HuH-7.5 (cell line): ENCODE measurements around the gene ITPK1.
A peak's percentile ranks its signal among the peaks of the same experiment; 100 is the strongest.

ENCODE experiments used
- DNase-seq: peaks from one replicate; pipeline ENCODE4 v3.0.0; 2011; ENCODE audit warnings: low spot score

The ITPK1 gene

GRCh38 chr14:92949496-92950192 is 166.1 kb downstream of the ITPK1 start:
- DNase-seq = no peak

- no peak for DNase-seq
Observed at GRCh38 chr14:92948647-92949046, 167.1 kb downstream of the ITPK1 start.

GRCh38 chr14:92946847-92947545 is 168.7 kb downstream of the ITPK1 start:
- no peak for DNase-seq

GRCh38 chr14:92945959-92946846 is 169.5 kb downstream of the ITPK1 start:
- DNase-seq = peak; percentile 42

- DNase-seq = no peak
Observed at GRCh38 chr14:92945544-92945943, 170.2 kb downstream of the ITPK1 start.

GRCh38 chr14:92944976-92945375 is 170.7 kb downstream of the ITPK1 start:
- DNase-seq = no peak

GRCh38 chr14:92943855-92944570 is 171.7 kb downstream of the ITPK1 start:
- no peak for DNase-seq

- DNase-seq = no peak
Observed at GRCh38 chr14:92942976-92943710, 172.6 kb downstream of the ITPK1 start.

GRCh38 chr14:92942576-92942975 is 173.1 kb downstream of the ITPK1 start:
- DNase-seq = no peak

GRCh38 chr14:92942136-92942535 is 173.6 kb downstream of the ITPK1 start:
- no peak for DNase-seq

- DNase-seq = no peak
Observed at GRCh38 chr14:92941531-92941930, 174.2 kb downstream of the ITPK1 start.

- DNase-seq = no peak
Observed at GRCh38 chr14:92940543-92940942, 175.2 kb downstream of the ITPK1 start.

- DNase-seq = no peak
Observed at GRCh38 chr14:92939699-92940098, 176.0 kb downstream of the ITPK1 start.

- DNase-seq = no peak
Observed at GRCh38 chr14:92938890-92939671, 176.6 kb downstream of the ITPK1 start.

- no peak for DNase-seq
Observed at GRCh38 chr14:92938235-92938875, 177.4 kb downstream of the ITPK1 start.

GRCh38 chr14:92937051-92937937 is 178.4 kb downstream of the ITPK1 start:
- DNase-seq = no peak

- no peak for DNase-seq
Observed at GRCh38 chr14:92936085-92936484, 179.6 kb downstream of the ITPK1 start.

GRCh38 chr14:92935446-92935845 is 180.3 kb downstream of the ITPK1 start:
- no peak for DNase-seq
